ENCODE measurements around the gene RELL2.
"Not testable (repeated sequence)": the region's sequence is repeated elsewhere in the genome, so short reads cannot be mapped to it uniquely, and the experiment has no call there.

Gene RELL2

GRCh38 chr5:141608046-141608445 is 28.8 kb upstream of the RELL2 start:
- H3K27ac ChIP-seq (ENCODE audit: low read depth, low read length, severe bottlenecking) = no peak overlapping the region
- H3K4me1 ChIP-seq (ENCODE audit: control insufficient read depth, insufficient read depth, low read length, poor library complexity, severe bottlenecking) = peaks cover 9% of the 10 kb centered on the region
- H3K36me3 ChIP-seq (ENCODE audit: control insufficient read depth, insufficient read depth, low read length) = peaks cover 15% of the 10 kb centered on the region
- WGBS, 2 experiments (ENCODE audit: insufficient coverage in 2 of 2) = 83 to 100% methylated on average over 1 of the region's 2 CpGs
- H3K4me3 ChIP-seq (ENCODE audit: extremely low read depth, insufficient read depth, low read length, poor library complexity, severe bottlenecking) = no peak overlapping the region
- H3K9me3 ChIP-seq (ENCODE audit: control insufficient read depth, low read length) = no peaks in the 10 kb centered on the region

- no peak overlapping the region for H3K4me3 ChIP-seq (ENCODE audit: extremely low read depth, insufficient read depth, low read length, poor library complexity, severe bottlenecking)
- no peak overlapping the region for H3K27ac ChIP-seq (ENCODE audit: low read depth, low read length, severe bottlenecking)
- peaks cover 9% of the 10 kb centered on the region for H3K4me1 ChIP-seq (ENCODE audit: control insufficient read depth, insufficient read depth, low read length, poor library complexity, severe bottlenecking)
- H3K36me3 ChIP-seq (ENCODE audit: control insufficient read depth, insufficient read depth, low read length) = peaks cover 16% of the 10 kb centered on the region
- WGBS, 2 experiments (ENCODE audit: insufficient coverage in 2 of 2) = no CpG with 5 or more reads among the region's 1 CpG
- no peaks in the 10 kb centered on the region for H3K9me3 ChIP-seq (ENCODE audit: control insufficient read depth, low read length)
Observed at GRCh38 chr5:141608557-141608956, 28.2 kb upstream of the RELL2 start.

GRCh38 chr5:141609044-141609443 is 27.8 kb upstream of the RELL2 start:
- WGBS, 2 experiments (ENCODE audit: insufficient coverage in 2 of 2) = 100% methylated on average over 2 of the region's 3 CpGs; no CpG with 5 or more reads in 1 of the 2 experiments
- H3K27ac ChIP-seq (ENCODE audit: low read depth, low read length, severe bottlenecking) = no peak overlapping the region
- no peaks in the 10 kb centered on the region for H3K9me3 ChIP-seq (ENCODE audit: control insufficient read depth, low read length)
- peaks cover 4% of the 10 kb centered on the region for H3K4me1 ChIP-seq (ENCODE audit: control insufficient read depth, insufficient read depth, low read length, poor library complexity, severe bottlenecking)
- H3K36me3 ChIP-seq (ENCODE audit: control insufficient read depth, insufficient read depth, low read length) = peaks cover 16% of the 10 kb centered on the region
- no peak overlapping the region for H3K4me3 ChIP-seq (ENCODE audit: extremely low read depth, insufficient read depth, low read length, poor library complexity, severe bottlenecking)

GRCh38 chr5:141609921-141610320 is 26.9 kb upstream of the RELL2 start:
- H3K4me3 ChIP-seq (ENCODE audit: extremely low read depth, insufficient read depth, low read length, poor library complexity, severe bottlenecking); H3K4me1 ChIP-seq (ENCODE audit: control insufficient read depth, insufficient read depth, low read length, poor library complexity, severe bottlenecking); H3K27ac ChIP-seq (ENCODE audit: low read depth, low read length, severe bottlenecking); H3K9me3 ChIP-seq (ENCODE audit: control insufficient read depth, low read length): not testable (repeated sequence)
- 93% methylated on average over 3 to 6 of the region's 7 CpGs for WGBS, 2 experiments (ENCODE audit: insufficient coverage in 2 of 2)
- H3K36me3 ChIP-seq (ENCODE audit: control insufficient read depth, insufficient read depth, low read length) = peaks cover 16% of the 10 kb centered on the region

GRCh38 chr5:141611289-141611688 is 25.5 kb upstream of the RELL2 start:
- Histone ChIP-seq H3K9me3 (ENCODE audit: control insufficient read depth, low read length) (no peaks in the 10 kb centered on the region), H3K36me3 (ENCODE audit: control insufficient read depth, insufficient read depth, low read length) (peaks cover 23% of the 10 kb centered on the region), H3K27ac (ENCODE audit: low read depth, low read length, severe bottlenecking) (no peak overlapping the region), H3K4me3 (ENCODE audit: extremely low read depth, insufficient read depth, low read length, poor library complexity, severe bottlenecking) (no peak overlapping the region), H3K4me1 (ENCODE audit: control insufficient read depth, insufficient read depth, low read length, poor library complexity, severe bottlenecking) (no peaks in the 10 kb centered on the region)
- WGBS, 2 experiments (ENCODE audit: insufficient coverage in 2 of 2) = 83 to 97% methylated on average over 3 of the region's 3 CpGs

- Histone ChIP-seq H3K27ac (ENCODE audit: low read depth, low read length, severe bottlenecking) (no peak overlapping the region), H3K4me1 (ENCODE audit: control insufficient read depth, insufficient read depth, low read length, poor library complexity, severe bottlenecking) (peaks cover 8% of the 10 kb centered on the region), H3K9me3 (ENCODE audit: control insufficient read depth, low read length) (no peaks in the 10 kb centered on the region), H3K4me3 (ENCODE audit: extremely low read depth, insufficient read depth, low read length, poor library complexity, severe bottlenecking) (no peak overlapping the region), H3K36me3 (ENCODE audit: control insufficient read depth, insufficient read depth, low read length) (peaks cover 23% of the 10 kb centered on the region)
Observed at GRCh38 chr5:141613344-141613743, 23.5 kb upstream of the RELL2 start.

GRCh38 chr5:141615991-141616720 is 20.6 kb upstream of the RELL2 start:
- Histone ChIP-seq H3K9me3 (ENCODE audit: control insufficient read depth, low read length) (no peaks in the 10 kb centered on the region), H3K4me3 (ENCODE audit: extremely low read depth, insufficient read depth, low read length, poor library complexity, severe bottlenecking) (peak overlapping the region; percentile 3), H3K27ac (ENCODE audit: low read depth, low read length, severe bottlenecking) (no peak overlapping the region), H3K4me1 (ENCODE audit: control insufficient read depth, insufficient read depth, low read length, poor library complexity, severe bottlenecking) (peaks cover 8% of the 10 kb centered on the region), H3K36me3 (ENCODE audit: control insufficient read depth, insufficient read depth, low read length) (peaks cover 35% of the 10 kb centered on the region)
- 91 to 96% methylated on average over 4 to 6 of the region's 9 CpGs for WGBS, 2 experiments (ENCODE audit: insufficient coverage in 2 of 2)

- H3K36me3 ChIP-seq (ENCODE audit: control insufficient read depth, insufficient read depth, low read length) = peaks cover 36% of the 10 kb centered on the region
- H3K9me3 ChIP-seq (ENCODE audit: control insufficient read depth, low read length) = no peaks in the 10 kb centered on the region
- no CpG with 5 or more reads among the region's 2 CpGs for WGBS, 2 experiments (ENCODE audit: insufficient coverage in 2 of 2)
- H3K4me3 ChIP-seq (ENCODE audit: extremely low read depth, insufficient read depth, low read length, poor library complexity, severe bottlenecking) = peak overlapping the region; percentile 85
- peaks cover 8% of the 10 kb centered on the region for H3K4me1 ChIP-seq (ENCODE audit: control insufficient read depth, insufficient read depth, low read length, poor library complexity, severe bottlenecking)
- no peak overlapping the region for H3K27ac ChIP-seq (ENCODE audit: low read depth, low read length, severe bottlenecking)
Observed at GRCh38 chr5:141617128-141617527, 19.7 kb upstream of the RELL2 start.

GRCh38 chr5:141617682-141618029 is 19.1 kb upstream of the RELL2 start:
- peaks cover 40% of the 10 kb centered on the region for H3K36me3 ChIP-seq (ENCODE audit: control insufficient read depth, insufficient read depth, low read length)
- H3K9me3 ChIP-seq (ENCODE audit: control insufficient read depth, low read length) = no peaks in the 10 kb centered on the region
- peaks cover 8% of the 10 kb centered on the region for H3K4me1 ChIP-seq (ENCODE audit: control insufficient read depth, insufficient read depth, low read length, poor library complexity, severe bottlenecking)
- H3K4me3 ChIP-seq (ENCODE audit: extremely low read depth, insufficient read depth, low read length, poor library complexity, severe bottlenecking) = peak overlapping the region; percentile 85
- H3K27ac ChIP-seq (ENCODE audit: low read depth, low read length, severe bottlenecking) = peak overlapping the region; percentile 79
- WGBS, 2 experiments (ENCODE audit: insufficient coverage in 2 of 2) = 42% methylated on average over 4 of the region's 9 CpGs; no CpG with 5 or more reads in 1 of the 2 experiments

- peaks cover 8% of the 10 kb centered on the region for H3K4me1 ChIP-seq (ENCODE audit: control insufficient read depth, insufficient read depth, low read length, poor library complexity, severe bottlenecking)
- peaks cover 41% of the 10 kb centered on the region for H3K36me3 ChIP-seq (ENCODE audit: control insufficient read depth, insufficient read depth, low read length)
- 0 to 1% methylated on average over 32 to 34 of the region's 36 CpGs for WGBS, 2 experiments (ENCODE audit: insufficient coverage in 2 of 2)
- no peaks in the 10 kb centered on the region for H3K9me3 ChIP-seq (ENCODE audit: control insufficient read depth, low read length)
- peak overlapping the region; percentile 85 for H3K4me3 ChIP-seq (ENCODE audit: extremely low read depth, insufficient read depth, low read length, poor library complexity, severe bottlenecking)
- peak overlapping the region; percentile 79 for H3K27ac ChIP-seq (ENCODE audit: low read depth, low read length, severe bottlenecking)
Observed at GRCh38 chr5:141618030-141618803, 18.6 kb upstream of the RELL2 start.
